OCI-M1 (cell line): ENCODE results near the gene CDH4.

ENCODE experiments used
- DNase-seq: peaks from one replicate; lab custom pipeline; 2025; lab: John Stamatoyannopoulos, UW

CDH4 gene

GRCh38 chr20:61519488-61519887, 267.4 kb downstream of the CDH4 start:
- no peak for DNase-seq

- DNase-seq: no peak
Observed at GRCh38 chr20:61520076-61520892, 268.2 kb downstream of the CDH4 start.

GRCh38 chr20:61520893-61521460, 268.9 kb downstream of the CDH4 start:
- no peak for DNase-seq

- no peak for DNase-seq
Observed at GRCh38 chr20:61521687-61522420, 269.8 kb downstream of the CDH4 start.

GRCh38 chr20:61522498-61523090, 270.5 kb downstream of the CDH4 start:
- DNase-seq: no peak

GRCh38 chr20:61523145-61523544, 271.1 kb downstream of the CDH4 start:
- DNase-seq: no peak

- DNase-seq: no peak
Observed at GRCh38 chr20:61524951-61525666, 273.0 kb downstream of the CDH4 start.

GRCh38 chr20:61525781-61526431, 273.8 kb downstream of the CDH4 start:
- DNase-seq: peak; percentile 93

GRCh38 chr20:61526907-61527306, 274.8 kb downstream of the CDH4 start:
- no peak for DNase-seq

GRCh38 chr20:61527626-61528025, 275.6 kb downstream of the CDH4 start:
- no peak for DNase-seq

GRCh38 chr20:61528591-61528990, 276.5 kb downstream of the CDH4 start:
- DNase-seq: no peak

GRCh38 chr20:61529354-61529753, 277.3 kb downstream of the CDH4 start:
- no peak for DNase-seq

- no peak for DNase-seq
Observed at GRCh38 chr20:61531553-61532345, 279.7 kb downstream of the CDH4 start.

- DNase-seq: no peak
Observed at GRCh38 chr20:61532736-61533135, 280.7 kb downstream of the CDH4 start.

GRCh38 chr20:61533231-61533631, 281.2 kb downstream of the CDH4 start:
- no peak for DNase-seq

GRCh38 chr20:61534346-61534745, 282.3 kb downstream of the CDH4 start:
- no peak for DNase-seq

- no peak for DNase-seq
Observed at GRCh38 chr20:61535091-61535490, 283.0 kb downstream of the CDH4 start.

- DNase-seq: no peak
Observed at GRCh38 chr20:61535536-61535935, 283.5 kb downstream of the CDH4 start.

- no peak for DNase-seq
Observed at GRCh38 chr20:61535956-61536355, 283.9 kb downstream of the CDH4 start.

- no peak for DNase-seq
Observed at GRCh38 chr20:61536671-61537070, 284.6 kb downstream of the CDH4 start.
